HEK293 (cell line): ENCODE results near the gene HDAC8.

Experiments used
- CTCF ChIA-PET: fragments of 350-600 bp; formaldehyde crosslinking; extraction: SDS; loops from one replicate; lab custom pipeline; 2021; ENCODE audit warnings: antibody characterized with exemption; lab: Yijun Ruan, JAX
- POLR2A ChIA-PET: fragments of 300-600 bp; formaldehyde crosslinking; extraction: SDS; loops from one replicate; lab custom pipeline; 2020; ENCODE audit warnings: antibody characterized with exemption, inconsistent platforms; lab: Yijun Ruan, JAX
- H3K27ac ChIP-seq: fragments of 200-500 bp; sonication (Bioruptor generic); 2 replicates; pipeline ENCODE4 v1.5.1; 2014; ENCODE audit warnings: low read depth, low read length, control low read depth, inconsistent platforms; ENCODE audit errors: extremely low read depth
- H3K36me3 ChIP-seq, 2 experiments: fragments of 200-500 bp in 1 of 2; sonication (Bioruptor generic) in 1 of 2; 1 replicate in 1 of 2; 2 replicates in 1 of 2; pipeline ENCODE4 v1.5.1; 2014 to 2017; ENCODE audit warnings: inconsistent platforms in 2 of 2, low read length in 2 of 2; ENCODE audit not compliant: control insufficient read depth in 2 of 2, insufficient read depth in 1 of 2
- H3K4me1 ChIP-seq: fragments of 200-500 bp; sonication (Bioruptor generic); 2 replicates; pipeline ENCODE4 v1.5.1; 2014; ENCODE audit warnings: mild to moderate bottlenecking, low read length, inconsistent platforms; ENCODE audit not compliant: control insufficient read depth, insufficient read depth
- H3K4me3 ChIP-seq: 2 replicates; pipeline ENCODE4 v1.5.1; 2011; ENCODE audit warnings: low read depth, mild to moderate bottlenecking, control low read depth, low read length, moderate library complexity
- H3K9me3 ChIP-seq: fragments of 200-500 bp; sonication (Bioruptor generic); 2 replicates; pipeline ENCODE4 v1.5.1; 2014; ENCODE audit warnings: low read depth, low read length, inconsistent platforms; ENCODE audit not compliant: control insufficient read depth, insufficient read depth
- BCL11B ChIP-seq: fragments of 450-650 bp; formaldehyde crosslinking; IDR thresholded peaks from 2 replicates; pipeline ENCODE4 v1.5.1; 2016; ENCODE audit warnings: low read depth, missing biosample characterization, missing genetic modification characterization
- GLI4 ChIP-seq: fragments of 450-650 bp; formaldehyde crosslinking; IDR thresholded peaks from 2 replicates; pipeline ENCODE4 v1.5.1; 2016; ENCODE audit warnings: missing biosample characterization, missing genetic modification characterization
- HIC1 ChIP-seq: fragments of 450-650 bp; formaldehyde crosslinking; IDR thresholded peaks from 2 replicates; pipeline ENCODE4 v1.5.1; 2016; ENCODE audit warnings: missing biosample characterization, missing genetic modification characterization
- PRDM1 ChIP-seq: fragments of 450-650 bp; formaldehyde crosslinking; IDR thresholded peaks from 2 replicates; pipeline ENCODE4; 2016; ENCODE audit warnings: missing biosample characterization, missing genetic modification characterization
- SP3 ChIP-seq: fragments of 450-650 bp; formaldehyde crosslinking; IDR thresholded peaks from 2 replicates; pipeline ENCODE4 v1.5.1; 2016; ENCODE audit warnings: missing biosample characterization, missing genetic modification characterization
- TCF7L2 ChIP-seq: IDR thresholded peaks from 2 replicates; pipeline ENCODE4 v1.6.1; 2011; ENCODE audit warnings: low read depth, mild to moderate bottlenecking, inconsistent platforms, low read length, moderate library complexity, borderline replicate concordance
- ZBTB44 ChIP-seq: fragments of 450-650 bp; IDR thresholded peaks from 2 replicates; pipeline ENCODE4 v1.5.1; 2018; ENCODE audit warnings: missing biosample characterization, mild to moderate bottlenecking, missing genetic modification characterization
- ZNF114 ChIP-seq: fragments of 450-650 bp; formaldehyde crosslinking; IDR thresholded peaks from 2 replicates; pipeline ENCODE4 v1.5.0; 2017; ENCODE audit warnings: missing biosample characterization, missing genetic modification characterization
- ZNF138 ChIP-seq: fragments of 450-650 bp; formaldehyde crosslinking; IDR thresholded peaks from 2 replicates; pipeline ENCODE4 v1.5.1; 2016; ENCODE audit warnings: missing biosample characterization, missing genetic modification characterization, borderline replicate concordance
- ZNF2 ChIP-seq: fragments of 450-650 bp; formaldehyde crosslinking; IDR thresholded peaks from 2 replicates; pipeline ENCODE4 v1.5.1; 2016; ENCODE audit warnings: missing biosample characterization, missing genetic modification characterization
- ZNF239 ChIP-seq: fragments of 450-650 bp; formaldehyde crosslinking; IDR thresholded peaks from 2 replicates; pipeline ENCODE4 v1.5.1; 2016; ENCODE audit warnings: missing biosample characterization, missing genetic modification characterization
- ZNF292 ChIP-seq: fragments of 450-650 bp; formaldehyde crosslinking; IDR thresholded peaks from 2 replicates; pipeline ENCODE4 v1.5.1; 2016; ENCODE audit warnings: low read depth, missing biosample characterization, missing genetic modification characterization, borderline replicate concordance
- ZNF404 ChIP-seq: fragments of 450-650 bp; formaldehyde crosslinking; IDR thresholded peaks from 2 replicates; pipeline ENCODE4 v1.5.1; 2017; ENCODE audit warnings: missing biosample characterization, missing genetic modification characterization
- ZNF449 ChIP-seq: fragments of 450-650 bp; formaldehyde crosslinking; IDR thresholded peaks from 2 replicates; pipeline ENCODE4 v1.5.1; 2017; ENCODE audit warnings: missing biosample characterization, mild to moderate bottlenecking, missing genetic modification characterization, moderate library complexity
- ZNF513 ChIP-seq: fragments of 450-650 bp; IDR thresholded peaks from 2 replicates; pipeline ENCODE4 v1.5.1; 2018; ENCODE audit warnings: missing biosample characterization, missing genetic modification characterization
- ZNF558 ChIP-seq: fragments of 450-650 bp; formaldehyde crosslinking; IDR thresholded peaks from 2 replicates; pipeline ENCODE4 v1.5.1; 2016; ENCODE audit warnings: missing biosample characterization, missing genetic modification characterization
- ZNF571 ChIP-seq: fragments of 450-650 bp; formaldehyde crosslinking; IDR thresholded peaks from 2 replicates; pipeline ENCODE4 v1.5.0; 2017; ENCODE audit warnings: missing biosample characterization, missing genetic modification characterization
- ZNF677 ChIP-seq: fragments of 450-650 bp; IDR thresholded peaks from 2 replicates; pipeline ENCODE4 v1.5.0; 2018; ENCODE audit warnings: missing biosample characterization, mild to moderate bottlenecking, missing genetic modification characterization, moderate library complexity
- TF ChIP-seq, protein P1 (sequence below): fragments of 450-650 bp; formaldehyde crosslinking; IDR thresholded peaks from 2 replicates; pipeline ENCODE4 v1.5.1; 2016; ENCODE audit warnings: missing biosample characterization, missing genetic modification characterization
- TF ChIP-seq, protein P2 (sequence below): fragments of 450-650 bp; formaldehyde crosslinking; IDR thresholded peaks from 2 replicates; pipeline ENCODE4 v1.5.1; 2017; ENCODE audit warnings: missing biosample characterization, missing genetic modification characterization
- TF ChIP-seq, protein P3 (sequence below): fragments of 450-650 bp; formaldehyde crosslinking; IDR thresholded peaks from 2 replicates; pipeline ENCODE4 v1.5.1; 2016; ENCODE audit warnings: missing biosample characterization, missing genetic modification characterization, low read depth

HDAC8 gene

GRCh38 chrX:72371405-72371804 is 201.2 kb downstream of the HDAC8 start:
- Histone ChIP-seq H3K4me1 (no peaks in the 10 kb centered on the region), H3K9me3 (no peaks in the 10 kb centered on the region; the same call in 1 of the 2 replicates), H3K4me3 (no peak overlapping the region), H3K27ac (no peak overlapping the region), H3K36me3 (no peaks in the 10 kb centered on the region; a peak in 1 of 3 replicates)
- TF ChIP-seq ZNF292: no peak
- no peak for TF ChIP-seq ZNF138 (tag by site-specific recombination)
- no peak for TF ChIP-seq ZNF404 (tag by site-specific recombination)
- TF ChIP-seq, protein P1, sequence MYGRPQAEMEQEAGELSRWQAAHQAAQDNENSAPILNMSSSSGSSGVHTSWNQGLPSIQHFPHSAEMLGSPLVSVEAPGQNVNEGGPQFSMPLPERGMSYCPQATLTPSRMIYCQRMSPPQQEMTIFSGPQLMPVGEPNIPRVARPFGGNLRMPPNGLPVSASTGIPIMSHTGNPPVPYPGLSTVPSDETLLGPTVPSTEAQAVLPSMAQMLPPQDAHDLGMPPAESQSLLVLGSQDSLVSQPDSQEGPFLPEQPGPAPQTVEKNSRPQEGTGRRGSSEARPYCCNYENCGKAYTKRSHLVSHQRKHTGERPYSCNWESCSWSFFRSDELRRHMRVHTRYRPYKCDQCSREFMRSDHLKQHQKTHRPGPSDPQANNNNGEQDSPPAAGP (tag by site-specific recombination): no peak
- TF ChIP-seq GLI4 (tag by site-specific recombination): no peak
- no peak for TF ChIP-seq SP3 (tag by site-specific recombination)
- TF ChIP-seq ZNF114 (tag by site-specific recombination): no peak
- TF ChIP-seq, protein P2, sequence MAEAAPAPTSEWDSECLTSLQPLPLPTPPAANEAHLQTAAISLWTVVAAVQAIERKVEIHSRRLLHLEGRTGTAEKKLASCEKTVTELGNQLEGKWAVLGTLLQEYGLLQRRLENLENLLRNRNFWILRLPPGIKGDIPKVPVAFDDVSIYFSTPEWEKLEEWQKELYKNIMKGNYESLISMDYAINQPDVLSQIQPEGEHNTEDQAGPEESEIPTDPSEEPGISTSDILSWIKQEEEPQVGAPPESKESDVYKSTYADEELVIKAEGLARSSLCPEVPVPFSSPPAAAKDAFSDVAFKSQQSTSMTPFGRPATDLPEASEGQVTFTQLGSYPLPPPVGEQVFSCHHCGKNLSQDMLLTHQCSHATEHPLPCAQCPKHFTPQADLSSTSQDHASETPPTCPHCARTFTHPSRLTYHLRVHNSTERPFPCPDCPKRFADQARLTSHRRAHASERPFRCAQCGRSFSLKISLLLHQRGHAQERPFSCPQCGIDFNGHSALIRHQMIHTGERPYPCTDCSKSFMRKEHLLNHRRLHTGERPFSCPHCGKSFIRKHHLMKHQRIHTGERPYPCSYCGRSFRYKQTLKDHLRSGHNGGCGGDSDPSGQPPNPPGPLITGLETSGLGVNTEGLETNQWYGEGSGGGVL (tag by site-specific recombination): no peak
- no peak for TF ChIP-seq ZNF513 (tag by site-specific recombination)
- TF ChIP-seq ZNF449: no peak
- no peak for TF ChIP-seq ZNF2
- TF ChIP-seq HIC1 (tag by site-specific recombination): no peak
- TF ChIP-seq, protein P3, sequence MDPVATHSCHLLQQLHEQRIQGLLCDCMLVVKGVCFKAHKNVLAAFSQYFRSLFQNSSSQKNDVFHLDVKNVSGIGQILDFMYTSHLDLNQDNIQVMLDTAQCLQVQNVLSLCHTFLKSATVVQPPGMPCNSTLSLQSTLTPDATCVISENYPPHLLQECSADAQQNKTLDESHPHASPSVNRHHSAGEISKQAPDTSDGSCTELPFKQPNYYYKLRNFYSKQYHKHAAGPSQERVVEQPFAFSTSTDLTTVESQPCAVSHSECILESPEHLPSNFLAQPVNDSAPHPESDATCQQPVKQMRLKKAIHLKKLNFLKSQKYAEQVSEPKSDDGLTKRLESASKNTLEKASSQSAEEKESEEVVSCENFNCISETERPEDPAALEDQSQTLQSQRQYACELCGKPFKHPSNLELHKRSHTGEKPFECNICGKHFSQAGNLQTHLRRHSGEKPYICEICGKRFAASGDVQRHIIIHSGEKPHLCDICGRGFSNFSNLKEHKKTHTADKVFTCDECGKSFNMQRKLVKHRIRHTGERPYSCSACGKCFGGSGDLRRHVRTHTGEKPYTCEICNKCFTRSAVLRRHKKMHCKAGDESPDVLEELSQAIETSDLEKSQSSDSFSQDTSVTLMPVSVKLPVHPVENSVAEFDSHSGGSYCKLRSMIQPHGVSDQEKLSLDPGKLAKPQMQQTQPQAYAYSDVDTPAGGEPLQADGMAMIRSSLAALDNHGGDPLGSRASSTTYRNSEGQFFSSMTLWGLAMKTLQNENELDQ (tag by site-specific recombination): no peak
- no peak for TF ChIP-seq BCL11B
- CTCF ChIA-PET: no interaction called here
- POLR2A ChIA-PET: no interaction called here

GRCh38 chrX:72368796-72369195 is 203.8 kb downstream of the HDAC8 start:
- Histone ChIP-seq H3K9me3 (no peaks in the 10 kb centered on the region), H3K36me3 (no peaks in the 10 kb centered on the region), H3K27ac (no peak overlapping the region), H3K4me3 (no peak overlapping the region), H3K4me1 (no peaks in the 10 kb centered on the region)
- ChIA-PET CTCF (interaction anchor here (0.7 kb wide), 1 partner anchor 820 kb away, joined by 6 read pairs; no protein-coding TSS in a partner anchor), POLR2A (no interaction called here)
- TF ChIP-seq, protein P1 (tag by site-specific recombination): no peak
- TF ChIP-seq SP3 (tag by site-specific recombination) (no peak), ZNF239 (tag by site-specific recombination) (no peak), ZNF558 (tag by site-specific recombination) (no peak), ZNF571 (tag by site-specific recombination) (no peak), PRDM1 (tag by site-specific recombination) (no peak), TCF7L2 (no peak), ZNF677 (tag by site-specific recombination) (no peak), ZBTB44 (tag by site-specific recombination) (no peak)
